ENCODE results near the gene METTL25. TPM values are rescaled to one million over a fixed set of nuclear protein-coding genes. Genes with fewer than 3 reads are reported as not detected.

The METTL25 gene
- total and polyA plus RNA-seq, 2 of the 8 experiments (the other 6 are each of a cell fraction or from before 2014, with no cell fraction given), result 2.4 to 8.3 TPM

DNA sequence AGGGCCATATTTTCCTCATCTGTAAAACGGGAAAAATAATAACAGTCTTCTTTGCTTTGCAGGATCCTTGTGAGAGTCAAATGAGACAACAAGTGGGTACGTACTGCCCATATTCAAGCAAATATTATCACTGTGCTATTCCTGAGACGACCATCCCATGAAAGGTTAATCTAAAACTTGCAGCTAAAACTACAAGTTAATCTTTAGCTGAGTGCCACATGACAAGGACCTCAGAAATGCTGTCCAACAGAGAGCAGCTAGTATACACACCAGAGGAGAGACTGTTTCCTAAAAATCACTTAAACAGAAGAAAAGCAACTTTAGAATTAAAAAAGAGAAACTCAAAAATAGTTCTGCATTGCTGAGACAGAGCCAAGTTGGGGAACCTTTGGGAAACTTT is 165.7 kb downstream of the METTL25 start:
- no peaks in the 10 kb centered on the region for H3K79me1 ChIP-seq (ENCODE audit: low read depth, low read length)
- no peaks in the 10 kb centered on the region for H3K79me2 ChIP-seq (ENCODE audit: control insufficient read depth in 1 of 2, insufficient read depth in 2 of 2, low read length in 2 of 2)
- no peak overlapping the region for H2BK5ac ChIP-seq (ENCODE audit: low read depth, low read length)
- POLR2A ChIA-PET (ENCODE audit: partially characterized antibody), result no interaction called here
- H3K4me3 ChIP-seq (ENCODE audit: extremely low read depth in 1 of 4, insufficient read depth in 2 of 4, low read depth in 3 of 4, low read length in 4 of 4), result no peak overlapping the region
- H3K27me3 ChIP-seq (replicated peaks in 1 of 4; ENCODE audit: control insufficient read depth in 3 of 4, extremely low read depth in 1 of 4, insufficient read depth in 3 of 4, low read length in 3 of 4), result no peaks in the 10 kb centered on the region
- H2BK120ac ChIP-seq (replicated peaks; ENCODE audit: low read depth, low read length), result no peak overlapping the region
- no peak overlapping the region for H3K14ac ChIP-seq (ENCODE audit: insufficient read length)
- H3K23me2 ChIP-seq (ENCODE audit: low read depth, low read length), result no peaks in the 10 kb centered on the region
- H3K27ac ChIP-seq (ENCODE audit: low read depth, low read length), result no peak overlapping the region
- peak overlapping the region in 1 of 4 experiments; percentile 13; a peak in 1 of 7 replicates for H3K9ac ChIP-seq (replicated peaks in 1 of 4; ENCODE audit: extremely low read depth in 1 of 4, low read depth in 3 of 4, low read length in 3 of 4)
- no peak overlapping the region for H3K23ac ChIP-seq (ENCODE audit: insufficient read length)
- H3K36me3 ChIP-seq (ENCODE audit: control insufficient read depth in 2 of 4, insufficient read depth in 4 of 4, low read length in 3 of 4), result no peaks in the 10 kb centered on the region
- H4K91ac ChIP-seq (replicated peaks; ENCODE audit: insufficient read length, low read length), result no peak overlapping the region
- H2AFZ ChIP-seq (ENCODE audit: low read length), result no peak overlapping the region
- DNase-seq (ENCODE audit: low read depth in 1 of 2, low spot score in 2 of 2) (no peak), FAIRE-seq (no peak)
- CTCF ChIA-PET (ENCODE audit: partially characterized antibody), result interaction anchor here (1.2 to 2.1 kb wide), 2 partner anchors 101 to 298 kb away, joined by 3 to 6 read pairs; no protein-coding TSS in a partner anchor
- H2BK20ac ChIP-seq (ENCODE audit: low read length), result no peak overlapping the region
- no peaks in the 10 kb centered on the region for H4K20me1 ChIP-seq (replicated peaks in 1 of 2; ENCODE audit: control insufficient read depth in 1 of 2, insufficient read depth in 2 of 2, low read length in 2 of 2)
- no peak overlapping the region for H3K56ac ChIP-seq (replicated peaks; ENCODE audit: insufficient read length, low read depth, low read length)
- no peak overlapping the region for H4K5ac ChIP-seq (ENCODE audit: insufficient read length, low read depth, low read length)
- H4K8ac ChIP-seq (ENCODE audit: extremely low read depth, insufficient read depth, low read length), result no peak overlapping the region
- no peak overlapping the region for H3K4me2 ChIP-seq (ENCODE audit: insufficient read depth in 1 of 2, low read depth in 2 of 2, low read length in 2 of 2)
- H2BK12ac ChIP-seq (ENCODE audit: low read depth, low read length), result no peak overlapping the region
- WGBS, 2 experiments (ENCODE audit: extremely low coverage in 1 of 2, insufficient coverage in 1 of 2, insufficient read length in 1 of 2, insufficient replicate concordance in 2 of 2, low coverage in 1 of 2, low lambda C conversion rate in 2 of 2, missing lambda C conversion rate in 1 of 2), result 79% methylated on average over 3 of the region's 3 CpGs; no CpG with 5 or more reads in 1 of the 2 experiments
- H3K18ac ChIP-seq (ENCODE audit: extremely low read depth, low read length), result no peak overlapping the region
- H3K9me3 ChIP-seq (ENCODE audit: insufficient read depth in 2 of 2, low read depth in 1 of 2, low read length in 1 of 2), result no peaks in the 10 kb centered on the region
- no peaks in the 10 kb centered on the region for H3K4me1 ChIP-seq (replicated peaks in 1 of 4; ENCODE audit: control insufficient read depth in 3 of 4, insufficient read depth in 4 of 4, low read length in 3 of 4)
- no peak overlapping the region for H3K4ac ChIP-seq (replicated peaks; ENCODE audit: insufficient read length, low read depth, low read length)
- no peak overlapping the region for H2AK5ac ChIP-seq (ENCODE audit: low read depth, low read length)
- H2BK15ac ChIP-seq (ENCODE audit: low read length), result no peak overlapping the region
- no peak for TF ChIP-seq CTBP2 (IDR thresholded peaks at IDR 0.05; ENCODE audit: borderline replicate concordance, insufficient read depth, insufficient read length, low read length)
- TF ChIP-seq ASH2L (IDR thresholded peaks at IDR 0.05; ENCODE audit: low read length), result no peak
- TF ChIP-seq TBP (IDR thresholded peaks at IDR 0.05; ENCODE audit: low read depth, low read length), result no peak
- no peak for TF ChIP-seq SIX5 (IDR thresholded peaks at IDR 0.05; ENCODE audit: low read depth, low read length)
- no peak for TF ChIP-seq TAF7 (optimal IDR thresholded peaks at IDR 0.05; ENCODE audit: borderline replicate concordance, low read depth, low read length)
- TF ChIP-seq, protein P1, sequence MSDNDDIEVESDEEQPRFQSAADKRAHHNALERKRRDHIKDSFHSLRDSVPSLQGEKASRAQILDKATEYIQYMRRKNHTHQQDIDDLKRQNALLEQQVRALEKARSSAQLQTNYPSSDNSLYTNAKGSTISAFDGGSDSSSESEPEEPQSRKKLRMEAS (IDR thresholded peaks at IDR 0.05), result no peak
- TF ChIP-seq ATF2 (IDR thresholded peaks at IDR 0.05; ENCODE audit: low read length), result no peak
- no peak for TF ChIP-seq POU5F1 (IDR thresholded peaks at IDR 0.05; ENCODE audit: low read depth, low read length)
- no peak for TF ChIP-seq FOSL1 (IDR thresholded peaks at IDR 0.05; ENCODE audit: insufficient read depth, low read depth, low read length)
- TF ChIP-seq GTF2F1 (IDR thresholded peaks at IDR 0.05; ENCODE audit: borderline replicate concordance, low read depth, low read length), result no peak
- TF ChIP-seq CREB1 (IDR thresholded peaks at IDR 0.05), result no peak
- no peak for TF ChIP-seq POLR2AphosphoS5 (IDR thresholded peaks at IDR 0.05; ENCODE audit: low read depth, low read length)
- TF ChIP-seq HDAC2 (IDR thresholded peaks at IDR 0.05; ENCODE audit: borderline replicate concordance in 1 of 2, low read depth in 2 of 2, low read length in 2 of 2), result no peak
